HCT116 (cell line): ENCODE measurements around the gene KRTAP10-9. TPM values are rescaled to one million over a fixed set of nuclear protein-coding genes. Genes with fewer than 3 reads are reported as not detected.

Experiments used
- ATAC-seq: fragments of 200-7000 bp; cut with Tn5 transposase; 2 replicates; pipeline ENCODE4 v1.9.1; 2020; ENCODE audit warnings: mild to moderate bottlenecking, moderate library complexity
- BruUV-seq: library from RNA; stranded (reverse); fragments of 400-500 nt; replicated peaks from 2 replicates; lab custom pipeline; 2021; lab: Mats Ljungman, UMichigan
- CTCF ChIA-PET: fragments of 300-600 bp; sonication (Branson Sonifier 250); formaldehyde crosslinking; loops from one replicate; lab custom pipeline; 2021; ENCODE audit warnings: antibody characterized with exemption; lab: Charles Lee
- POLR2A ChIA-PET: fragments of 300-600, 350-600 bp; sonication (Branson Sonifier 250); formaldehyde crosslinking; loops from one replicate; lab custom pipeline; 2021; ENCODE audit warnings: antibody characterized with exemption; lab: Charles Lee
- RAD21 ChIA-PET, 2 experiments: fragments of 300-600 bp; sonication (Branson Sonifier 250); formaldehyde crosslinking; loops; one replicate each; lab custom pipeline; 2023; ENCODE audit warnings: low total read pairs in 2 of 2; ENCODE audit not compliant: uncharacterized antibody in 2 of 2, unreplicated experiment in 2 of 2, low non-redundant PET in 1 of 2; lab: Charles Lee
- DNase-seq: peaks from one replicate; pipeline ENCODE4 v3.0.0-alpha.2; 2010; ENCODE audit warnings: low read depth, low spot score
- H2AFZ ChIP-seq: fragments of 200-600 bp; shearing (Covaris generic), sonication (generic); 2 replicates; pipeline ENCODE4 v1.6.1; 2017; ENCODE audit warnings: low read depth, mixed run types, mixed read lengths, antibody characterized with exemption, low read length; ENCODE audit not compliant: poor library complexity, severe bottlenecking
- H3K27ac ChIP-seq: 2 replicates; pipeline ENCODE4 v1.5.1; 2012; ENCODE audit warnings: low read depth, low read length
- H3K27me3 ChIP-seq: fragments of 200-600 bp; sonication (generic); 2 replicates; pipeline ENCODE4 v1.6.1; 2016; ENCODE audit warnings: mixed run types, low read length, mixed read lengths; ENCODE audit not compliant: insufficient read depth
- H3K36me3 ChIP-seq, 2 experiments: fragments of 200-500 bp in 1 of 2; fragments of 200-600 bp in 1 of 2; sonication (Bioruptor generic) in 1 of 2; sonication (generic) in 1 of 2; 2 replicates each; pipeline versions ENCODE4 v1.5.1 to v1.6.1; 2014 to 2016; ENCODE audit warnings: low read length in 2 of 2, inconsistent platforms in 1 of 2, mixed read lengths in 1 of 2, mixed run types in 1 of 2; ENCODE audit not compliant: insufficient read depth in 2 of 2, control insufficient read depth in 1 of 2
- H3K4me1 ChIP-seq, 2 experiments: fragments of 200-600 bp in 1 of 2; sonication (generic) in 1 of 2; 2 replicates each; pipeline versions ENCODE4 v1.5.1 to v1.6.1; 2012 to 2017; ENCODE audit warnings: low read length in 2 of 2, inconsistent platforms in 1 of 2, mild to moderate bottlenecking in 1 of 2, mixed read lengths in 1 of 2, mixed run types in 1 of 2, moderate library complexity in 1 of 2; ENCODE audit not compliant: insufficient read depth in 2 of 2, control insufficient read depth in 1 of 2
- H3K4me2 ChIP-seq: fragments of 200-600 bp; sonication (generic); 2 replicates; pipeline ENCODE4 v1.6.1; 2017; ENCODE audit warnings: mixed run types, low read length, mixed read lengths
- H3K4me3 ChIP-seq, 2 experiments: fragments of 200-600 bp in 1 of 2; sonication (generic) in 1 of 2; replicated peaks in 1 of 2; 2 replicates each; pipeline ENCODE4 v1.5.1; 2011 to 2016; ENCODE audit warnings: low read length in 2 of 2, control low read depth in 1 of 2, low read depth in 1 of 2, mild to moderate bottlenecking in 1 of 2, mixed read lengths in 1 of 2, mixed run types in 1 of 2
- H3K79me2 ChIP-seq: fragments of 200-600 bp; sonication (generic); 2 replicates; pipeline ENCODE4 v1.6.1; 2017; ENCODE audit warnings: mild to moderate bottlenecking, mixed run types, low read length, moderate library complexity, mixed read lengths; ENCODE audit not compliant: insufficient read depth
- H3K9ac ChIP-seq: fragments of 200-600 bp; sonication (generic); 2 replicates; pipeline ENCODE4 v1.6.1; 2016; ENCODE audit warnings: low read length, mixed read lengths
- H3K9me2 ChIP-seq: fragments of 200-600 bp; sonication (generic), shearing (Covaris generic); 2 replicates; pipeline ENCODE4 v1.6.1; 2017; ENCODE audit warnings: mixed run types, mild to moderate bottlenecking, moderate library complexity; ENCODE audit not compliant: insufficient read depth
- H3K9me3 ChIP-seq, 2 experiments: fragments of 200-500 bp in 1 of 2; fragments of 200-600 bp in 1 of 2; sonication (Bioruptor generic) in 1 of 2; sonication (generic) in 1 of 2; 2 replicates each; pipeline ENCODE4 v1.6.1; 2014 to 2017; ENCODE audit warnings: low read length in 2 of 2, mixed read lengths in 2 of 2, inconsistent platforms in 1 of 2, low read depth in 1 of 2, mild to moderate bottlenecking in 1 of 2, mixed run types in 1 of 2, moderate library complexity in 1 of 2; ENCODE audit not compliant: control insufficient read depth in 1 of 2, insufficient read depth in 1 of 2
- H4K20me1 ChIP-seq: fragments of 200-600 bp; sonication (generic), shearing (Covaris generic); 2 replicates; pipeline ENCODE4 v1.6.1; 2017; ENCODE audit warnings: mixed run types, mild to moderate bottlenecking, moderate library complexity; ENCODE audit not compliant: insufficient read depth
- EZH2 ChIP-seq: fragments of 200-600 bp; sonication (generic); IDR thresholded peaks from 2 replicates; pipeline ENCODE4 v1.6.1; 2017; ENCODE audit warnings: antibody characterized with exemption, mixed run types
- EZH2phosphoT487 ChIP-seq: fragments of 200-600 bp; IDR thresholded peaks from 2 replicates; pipeline ENCODE4 v1.6.1; 2018; ENCODE audit warnings: antibody characterized with exemption, borderline replicate concordance
- FOSL1 ChIP-seq: IDR thresholded peaks from 2 replicates; pipeline ENCODE4 v1.6.1; 2012; ENCODE audit warnings: low read depth
- POLR2A ChIP-seq: IDR thresholded peaks from 2 replicates; pipeline ENCODE4 v1.7.0; 2011; ENCODE audit warnings: borderline replicate concordance; ENCODE audit not compliant: insufficient read depth, insufficient read length; ENCODE audit errors: extremely low read depth
- YY1 ChIP-seq: IDR thresholded peaks from 2 replicates; pipeline ENCODE4 v1.6.1; 2011; ENCODE audit warnings: low read length, low read depth, moderate library complexity, mild to moderate bottlenecking; ENCODE audit not compliant: insufficient replicate concordance; ENCODE audit errors: extremely low read depth
- ZFX ChIP-seq: fragments of 450-650 bp; IDR thresholded peaks from 2 replicates; pipeline ENCODE4 v1.6.1; 2017
- intact Hi-C: fragments of 100-400 bp; cut with micrococcal nuclease; formaldehyde crosslinking; loops from 2 replicates; pipeline ENCODE4 v1.10.0; 2022
- total RNA-seq: library from RNA; stranded (reverse); gene quantifications from one replicate; pipeline ENCODE4 v1.2.1, GENCODE V29; 2021; ENCODE audit not compliant: unreplicated experiment
- TF ChIP-seq, protein P1 (sequence below): IDR thresholded peaks from 2 replicates; pipeline ENCODE4 v1.6.1; 2012; ENCODE audit warnings: low read depth
- TF ChIP-seq, protein P2 (sequence below): IDR thresholded peaks from 2 replicates; pipeline ENCODE4 v1.6.1; 2011; ENCODE audit warnings: mild to moderate bottlenecking, low read length, moderate library complexity; ENCODE audit not compliant: insufficient replicate concordance; ENCODE audit errors: extremely low read depth

The KRTAP10-9 gene
- total RNA-seq, 1 experiment from 2014 or later = not detected

DNA sequence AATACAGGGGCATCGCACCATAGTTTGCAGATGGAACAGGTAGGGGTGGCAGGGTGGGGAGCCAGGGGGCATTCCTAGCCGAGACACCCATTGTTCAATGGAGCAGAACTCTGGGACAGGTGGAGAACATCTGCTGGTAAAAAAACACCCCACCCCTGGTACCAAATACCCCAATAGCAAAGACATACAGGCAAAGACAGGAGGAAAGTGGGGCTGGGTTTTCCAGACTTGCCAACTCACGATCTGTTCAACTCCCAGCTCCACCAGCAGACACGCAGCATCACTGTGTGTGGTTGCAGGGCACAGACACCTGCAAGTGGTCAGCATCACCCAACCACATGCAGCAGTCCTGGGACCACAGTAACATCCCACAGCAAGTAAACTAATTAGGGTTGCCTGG, 15.3 kb upstream of the KRTAP10-9 start (continued):
- TF ChIP-seq, protein P1, sequence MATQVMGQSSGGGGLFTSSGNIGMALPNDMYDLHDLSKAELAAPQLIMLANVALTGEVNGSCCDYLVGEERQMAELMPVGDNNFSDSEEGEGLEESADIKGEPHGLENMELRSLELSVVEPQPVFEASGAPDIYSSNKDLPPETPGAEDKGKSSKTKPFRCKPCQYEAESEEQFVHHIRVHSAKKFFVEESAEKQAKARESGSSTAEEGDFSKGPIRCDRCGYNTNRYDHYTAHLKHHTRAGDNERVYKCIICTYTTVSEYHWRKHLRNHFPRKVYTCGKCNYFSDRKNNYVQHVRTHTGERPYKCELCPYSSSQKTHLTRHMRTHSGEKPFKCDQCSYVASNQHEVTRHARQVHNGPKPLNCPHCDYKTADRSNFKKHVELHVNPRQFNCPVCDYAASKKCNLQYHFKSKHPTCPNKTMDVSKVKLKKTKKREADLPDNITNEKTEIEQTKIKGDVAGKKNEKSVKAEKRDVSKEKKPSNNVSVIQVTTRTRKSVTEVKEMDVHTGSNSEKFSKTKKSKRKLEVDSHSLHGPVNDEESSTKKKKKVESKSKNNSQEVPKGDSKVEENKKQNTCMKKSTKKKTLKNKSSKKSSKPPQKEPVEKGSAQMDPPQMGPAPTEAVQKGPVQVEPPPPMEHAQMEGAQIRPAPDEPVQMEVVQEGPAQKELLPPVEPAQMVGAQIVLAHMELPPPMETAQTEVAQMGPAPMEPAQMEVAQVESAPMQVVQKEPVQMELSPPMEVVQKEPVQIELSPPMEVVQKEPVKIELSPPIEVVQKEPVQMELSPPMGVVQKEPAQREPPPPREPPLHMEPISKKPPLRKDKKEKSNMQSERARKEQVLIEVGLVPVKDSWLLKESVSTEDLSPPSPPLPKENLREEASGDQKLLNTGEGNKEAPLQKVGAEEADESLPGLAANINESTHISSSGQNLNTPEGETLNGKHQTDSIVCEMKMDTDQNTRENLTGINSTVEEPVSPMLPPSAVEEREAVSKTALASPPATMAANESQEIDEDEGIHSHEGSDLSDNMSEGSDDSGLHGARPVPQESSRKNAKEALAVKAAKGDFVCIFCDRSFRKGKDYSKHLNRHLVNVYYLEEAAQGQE = no peak
- TF ChIP-seq POLR2A = no peak
- TF ChIP-seq, protein P2, sequence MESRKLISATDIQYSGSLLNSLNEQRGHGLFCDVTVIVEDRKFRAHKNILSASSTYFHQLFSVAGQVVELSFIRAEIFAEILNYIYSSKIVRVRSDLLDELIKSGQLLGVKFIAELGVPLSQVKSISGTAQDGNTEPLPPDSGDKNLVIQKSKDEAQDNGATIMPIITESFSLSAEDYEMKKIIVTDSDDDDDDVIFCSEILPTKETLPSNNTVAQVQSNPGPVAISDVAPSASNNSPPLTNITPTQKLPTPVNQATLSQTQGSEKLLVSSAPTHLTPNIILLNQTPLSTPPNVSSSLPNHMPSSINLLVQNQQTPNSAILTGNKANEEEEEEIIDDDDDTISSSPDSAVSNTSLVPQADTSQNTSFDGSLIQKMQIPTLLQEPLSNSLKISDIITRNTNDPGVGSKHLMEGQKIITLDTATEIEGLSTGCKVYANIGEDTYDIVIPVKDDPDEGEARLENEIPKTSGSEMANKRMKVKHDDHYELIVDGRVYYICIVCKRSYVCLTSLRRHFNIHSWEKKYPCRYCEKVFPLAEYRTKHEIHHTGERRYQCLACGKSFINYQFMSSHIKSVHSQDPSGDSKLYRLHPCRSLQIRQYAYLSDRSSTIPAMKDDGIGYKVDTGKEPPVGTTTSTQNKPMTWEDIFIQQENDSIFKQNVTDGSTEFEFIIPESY = no peak

GRCh38 chr21:44612029-44612486, 14.8 kb upstream of the KRTAP10-9 start, which contains the start of gene KRTAP10-8:
TSS of gene KRTAP10-8 (plus strand) at chr21:44612079. CDS start at chr21:44612101, 22 bp downstream.
- ATAC-seq (no peak), DNase-seq (no peak)
- ChIA-PET POLR2A (no interaction called here), RAD21 (no interaction called here), CTCF (no interaction called here)
- H3K36me3 ChIP-seq = no peaks in the 10 kb centered on the region
- BruUV-seq = no TSS peak
- intact Hi-C loops = no loop called here
- H3K9me3 ChIP-seq = peaks cover 3 to 5% of the 10 kb centered on the region in 2 experiments; a peak in 2 of 4 replicates
- no peaks in the 10 kb centered on the region for H3K9me2 ChIP-seq
- no peak within 1 kb of the TSS for H2AFZ ChIP-seq
- H3K27ac ChIP-seq = no peak within 1 kb of the TSS
- no peak within 1 kb of the TSS for H3K4me3 ChIP-seq
- H3K4me1 ChIP-seq = no peaks in the 10 kb centered on the region
- no peak within 1 kb of the TSS for H3K4me2 ChIP-seq
- H3K9ac ChIP-seq = no peak within 1 kb of the TSS
- TF ChIP-seq ZFX (no peak), YY1 (no peak), POLR2A (no peak), FOSL1 (no peak), EZH2 (no peak), EZH2phosphoT487 (no peak)
- no peaks in the 10 kb centered on the region for H3K27me3 ChIP-seq
- H3K79me2 ChIP-seq = no peaks in the 10 kb centered on the region
- H4K20me1 ChIP-seq = no peaks in the 10 kb centered on the region
